NCI-H1105 treated with DMSO at 0.1 percent for 48 hours (cell line): ENCODE results near the gene IL20RB.

Source experiments
- DNase-seq: peaks from one replicate; lab custom pipeline; 2025; lab: John Stamatoyannopoulos, UW

IL20RB gene

GRCh38 chr3:136957751-136958288, at the start of gene IL20RB:
Gene IL20RB (plus strand): TSS chr3:136957983. CDS start chr3:136958114, 131 bp downstream.
- no peak for DNase-seq

GRCh38 chr3:136908297-136908696, 49.5 kb upstream of the IL20RB start:
- DNase-seq = no peak

- DNase-seq = peak; percentile 84
Observed at GRCh38 chr3:136909187-136909586, 48.6 kb upstream of the IL20RB start.

- DNase-seq = no peak
Observed at GRCh38 chr3:136910697-136911096, 47.1 kb upstream of the IL20RB start.

- no peak for DNase-seq
Observed at GRCh38 chr3:136913168-136913567, 44.6 kb upstream of the IL20RB start.

GRCh38 chr3:136914739-136915138, 43.0 kb upstream of the IL20RB start:
- no peak for DNase-seq

- DNase-seq = no peak
Observed at GRCh38 chr3:136916223-136916622, 41.6 kb upstream of the IL20RB start.

GRCh38 chr3:136919799-136920580, 37.8 kb upstream of the IL20RB start:
- DNase-seq = no peak

GRCh38 chr3:136920904-136921611, 36.7 kb upstream of the IL20RB start:
- DNase-seq = no peak

GRCh38 chr3:136925425-136926190, 32.2 kb upstream of the IL20RB start:
- DNase-seq = no peak

GRCh38 chr3:136928240-136928639, 29.5 kb upstream of the IL20RB start:
- no peak for DNase-seq

- no peak for DNase-seq
Observed at GRCh38 chr3:136929977-136930670, 27.7 kb upstream of the IL20RB start.

- DNase-seq = no peak
Observed at GRCh38 chr3:136931606-136932005, 26.2 kb upstream of the IL20RB start.

GRCh38 chr3:136932523-136932922, 25.3 kb upstream of the IL20RB start:
- DNase-seq = no peak

- DNase-seq = no peak
Observed at GRCh38 chr3:136932978-136933772, 24.6 kb upstream of the IL20RB start.

- no peak for DNase-seq
Observed at GRCh38 chr3:136937175-136937574, 20.6 kb upstream of the IL20RB start.

GRCh38 chr3:136937851-136938250, 19.9 kb upstream of the IL20RB start:
- no peak for DNase-seq

- no peak for DNase-seq
Observed at GRCh38 chr3:136938334-136938733, 19.4 kb upstream of the IL20RB start.

- DNase-seq = no peak
Observed at GRCh38 chr3:136939489-136939888, 18.3 kb upstream of the IL20RB start.

- no peak for DNase-seq
Observed at GRCh38 chr3:136942803-136943202, 15.0 kb upstream of the IL20RB start.

- DNase-seq = no peak
Observed at GRCh38 chr3:136943436-136943835, 14.3 kb upstream of the IL20RB start.
